GM19372 (cell line): ENCODE results near the gene DUSP6.

Experiments used
- ATAC-seq: cut with Tn5 transposase; IDR thresholded peaks from one replicate; pipeline ENCODE4 v1.9.1; 2021; ENCODE audit warnings: mild to moderate bottlenecking, low read depth, moderate library complexity; ENCODE audit not compliant: unreplicated experiment

DUSP6 gene

GRCh38 chr12:89376844-89377243, 24.5 kb upstream of the DUSP6 start:
- ATAC-seq: no peak

- no peak for ATAC-seq
Observed at GRCh38 chr12:89376202-89376529, 23.9 kb upstream of the DUSP6 start.

DNA sequence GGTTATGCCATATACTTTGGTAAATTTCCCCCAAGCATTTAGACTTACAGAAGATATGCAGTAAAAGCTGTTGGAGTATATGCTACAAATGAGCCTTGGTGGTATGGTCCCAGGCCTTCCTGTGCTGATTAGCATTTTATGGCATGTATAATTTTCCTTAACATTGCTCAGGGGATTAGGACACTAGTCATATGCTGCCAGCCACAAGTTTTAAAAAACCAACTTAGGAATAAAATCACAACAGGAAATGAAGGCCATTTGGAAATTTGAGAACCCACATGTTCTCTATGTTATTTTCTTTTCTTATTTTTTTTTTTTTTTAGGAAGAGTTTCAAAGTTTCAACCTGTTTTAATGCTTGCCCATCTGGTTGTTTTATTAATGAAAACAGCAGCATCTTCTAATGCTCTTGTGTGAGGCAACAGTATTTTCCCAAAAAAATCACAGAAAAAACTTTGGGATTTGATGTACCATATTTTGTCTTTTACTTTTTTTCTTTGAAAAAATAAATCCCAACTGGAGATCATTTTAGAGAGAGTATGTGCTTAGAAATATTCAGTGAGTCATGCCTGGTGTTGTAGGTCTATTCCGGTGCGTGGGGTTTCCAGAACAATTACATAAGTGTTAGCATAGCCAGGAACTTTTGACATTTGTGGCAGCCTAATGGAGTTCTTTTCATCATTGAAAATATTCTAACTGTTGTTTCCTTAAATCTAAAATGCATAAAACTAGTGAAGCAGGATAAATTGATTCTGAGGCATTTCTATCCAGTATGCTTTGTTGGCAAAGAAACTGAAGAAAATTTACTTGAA, 21.7 kb upstream of the DUSP6 start:
- ATAC-seq: no peak

DNA sequence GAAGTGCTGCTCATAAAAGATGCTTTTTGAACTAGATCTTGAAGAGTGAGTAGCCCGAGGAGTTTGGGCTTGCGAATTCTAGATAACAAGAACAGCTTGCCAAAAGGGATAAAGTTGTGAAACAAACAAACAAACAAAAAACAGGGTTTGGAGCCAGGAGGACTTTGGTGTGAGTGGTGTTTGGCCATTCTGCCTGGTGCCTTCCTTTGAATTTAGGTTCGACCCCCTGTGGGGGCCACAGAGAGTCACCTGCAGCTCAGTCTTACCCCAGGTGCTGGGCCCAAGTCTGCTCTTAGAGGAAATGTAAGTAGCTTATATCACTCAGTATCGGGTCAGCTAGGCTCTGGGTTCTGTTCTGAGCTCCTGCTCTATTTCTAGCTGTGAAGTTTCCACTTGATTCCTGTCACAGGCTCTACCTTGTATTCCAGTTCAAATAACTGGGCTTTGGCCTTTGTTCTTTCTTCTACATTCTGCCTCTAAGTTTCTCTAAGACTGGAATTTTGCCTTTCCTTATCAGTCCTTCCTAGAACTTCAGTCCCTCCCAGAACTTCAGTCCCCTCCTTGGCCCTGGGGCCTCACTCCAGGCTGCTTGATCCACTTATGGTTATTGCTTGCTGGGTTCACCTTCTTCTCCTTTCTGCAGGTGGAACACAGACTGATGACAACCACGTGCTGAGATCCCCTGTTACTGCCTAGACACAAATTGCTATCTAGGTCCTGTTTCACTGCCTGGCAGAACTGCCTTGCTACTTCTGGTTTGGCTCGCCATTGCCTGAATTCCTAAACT, 20.5 kb upstream of the DUSP6 start:
- ATAC-seq: no peak

DNA sequence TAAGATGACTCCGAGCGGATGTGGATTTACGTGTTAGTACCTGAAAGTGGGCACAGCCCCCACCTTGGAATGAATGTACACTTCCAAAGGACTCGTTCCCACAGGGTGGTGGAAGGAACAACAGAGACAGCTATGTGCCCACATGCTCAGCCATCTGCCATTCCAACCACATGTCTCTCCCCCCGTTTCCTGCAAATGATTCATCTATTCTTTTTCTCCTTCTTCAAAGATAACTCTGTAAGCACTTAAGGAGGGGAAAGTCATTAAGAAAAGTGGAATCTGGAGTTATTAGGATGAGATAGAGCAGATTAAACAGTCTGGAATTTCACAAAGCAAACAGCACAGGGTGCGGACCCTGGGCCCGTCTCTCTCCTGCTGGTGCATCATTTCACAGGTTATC, 18.5 kb upstream of the DUSP6 start:
- ATAC-seq: no peak

- no peak for ATAC-seq
Observed at GRCh38 chr12:89370421-89370831, 18.1 kb upstream of the DUSP6 start.

DNA sequence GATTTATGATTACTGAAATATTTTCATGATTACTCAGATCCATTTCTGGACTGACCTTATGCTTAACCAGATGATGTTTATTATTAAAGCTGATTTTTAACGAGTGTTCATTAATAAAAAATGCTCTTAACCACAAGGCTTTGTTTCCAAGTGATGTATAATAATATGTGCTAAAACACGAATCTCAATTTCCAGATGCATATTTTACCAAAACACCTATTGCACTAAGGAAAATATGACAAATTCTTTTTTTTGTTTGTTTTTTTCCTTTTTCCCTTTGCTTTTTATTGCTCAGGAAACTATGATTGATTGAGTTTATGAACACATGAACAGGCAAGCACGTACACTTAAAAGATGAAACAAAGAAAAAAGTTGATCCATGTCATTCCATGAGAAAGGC, 16.9 kb upstream of the DUSP6 start:
- no peak for ATAC-seq

GRCh38 chr12:89368391-89368790, 16.1 kb upstream of the DUSP6 start:
- no peak for ATAC-seq

DNA sequence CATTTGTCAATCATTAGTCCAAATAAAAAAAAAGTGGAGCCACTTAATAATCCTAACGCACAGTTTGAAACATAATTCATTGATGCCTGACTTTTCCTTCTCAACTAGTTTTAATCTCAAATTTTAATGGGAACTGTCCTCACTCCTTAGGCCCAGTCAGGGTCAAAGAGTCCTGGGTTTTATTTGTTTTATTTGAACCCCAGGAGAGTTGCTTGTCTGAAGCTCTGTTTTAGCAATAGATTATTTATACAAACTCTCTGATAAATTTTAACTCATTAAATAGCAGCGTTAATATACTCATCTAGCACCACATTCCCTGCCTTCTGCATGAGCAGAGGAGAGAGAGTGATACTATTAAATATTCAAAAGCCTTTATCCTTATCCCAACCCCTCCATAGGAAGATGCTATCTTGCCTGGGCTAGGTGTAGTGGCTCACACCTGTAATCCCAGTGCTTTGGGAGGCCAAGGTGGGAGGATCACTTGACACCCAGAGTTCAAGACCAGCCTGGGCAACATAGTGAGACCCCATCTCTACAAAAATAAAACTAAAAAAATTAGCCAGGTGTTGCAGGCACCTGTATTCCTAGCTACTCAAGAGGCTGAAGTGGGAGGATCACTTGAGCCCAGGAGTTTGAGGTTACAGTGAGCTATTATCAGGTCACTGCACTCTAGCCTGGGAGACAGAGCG, 14.5 kb upstream of the DUSP6 start:
- ATAC-seq: no peak

DNA sequence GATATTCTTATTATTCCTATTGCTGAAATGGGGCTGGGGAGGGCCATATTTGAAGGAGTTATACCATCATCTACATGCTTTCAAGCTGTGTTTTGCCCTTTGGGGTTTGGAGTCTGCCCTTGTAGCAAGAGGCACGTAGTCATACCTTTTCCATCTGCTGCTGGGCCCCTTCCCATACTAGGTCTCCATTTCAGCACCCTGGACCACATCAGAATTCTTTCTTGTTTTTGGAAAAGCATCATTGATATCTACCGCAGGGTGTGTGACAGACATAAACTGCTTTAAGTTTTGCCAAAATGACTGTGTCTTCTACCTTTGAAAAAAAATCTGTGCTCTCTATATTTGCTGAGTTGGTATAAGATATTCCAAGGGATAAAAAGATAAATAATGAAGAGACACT, 12.3 kb upstream of the DUSP6 start:
- no peak for ATAC-seq

- no peak for ATAC-seq
Observed at GRCh38 chr12:89364058-89364457, 11.8 kb upstream of the DUSP6 start.

DNA sequence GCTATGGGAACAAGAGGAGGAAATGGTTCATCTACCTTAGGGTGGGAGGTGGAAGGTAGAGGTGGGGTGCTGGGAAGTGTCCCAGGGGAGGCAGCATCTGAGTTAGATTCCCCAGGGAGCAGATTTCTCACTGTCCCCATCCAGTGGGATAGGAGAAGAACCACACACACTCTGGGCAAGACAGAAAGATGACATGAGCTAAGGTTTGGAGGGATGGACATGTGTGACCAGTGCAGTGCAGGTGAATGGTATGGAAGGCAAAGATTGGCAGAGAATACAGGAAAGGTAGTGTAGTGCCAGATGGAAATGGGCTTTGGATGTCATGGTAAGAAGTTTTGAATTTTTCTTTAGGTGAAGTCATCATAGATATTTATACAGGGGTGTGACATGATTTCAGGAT, 11.3 kb upstream of the DUSP6 start:
- ATAC-seq: no peak

- no peak for ATAC-seq
Observed at GRCh38 chr12:89363084-89363483, 10.8 kb upstream of the DUSP6 start.

DNA sequence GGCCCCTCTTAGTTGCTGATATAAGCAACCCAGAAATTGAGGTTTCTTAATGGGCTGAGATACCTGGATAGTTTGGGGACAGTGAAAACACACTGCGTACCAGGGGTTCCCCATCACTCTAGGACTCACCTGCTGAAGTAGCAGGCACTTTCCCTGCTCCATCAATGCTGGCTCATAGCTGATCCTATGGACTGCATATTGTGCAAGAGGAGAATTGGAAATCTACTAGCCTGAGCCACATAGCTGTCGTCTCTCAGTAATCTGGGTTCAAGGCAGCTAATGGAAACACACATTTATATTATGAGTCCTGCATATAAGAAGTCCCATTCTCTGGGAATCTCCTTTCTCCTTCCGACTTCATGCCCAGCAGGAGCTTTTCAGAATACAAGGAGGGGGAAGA, 7.3 kb upstream of the DUSP6 start:
- ATAC-seq: no peak

DNA sequence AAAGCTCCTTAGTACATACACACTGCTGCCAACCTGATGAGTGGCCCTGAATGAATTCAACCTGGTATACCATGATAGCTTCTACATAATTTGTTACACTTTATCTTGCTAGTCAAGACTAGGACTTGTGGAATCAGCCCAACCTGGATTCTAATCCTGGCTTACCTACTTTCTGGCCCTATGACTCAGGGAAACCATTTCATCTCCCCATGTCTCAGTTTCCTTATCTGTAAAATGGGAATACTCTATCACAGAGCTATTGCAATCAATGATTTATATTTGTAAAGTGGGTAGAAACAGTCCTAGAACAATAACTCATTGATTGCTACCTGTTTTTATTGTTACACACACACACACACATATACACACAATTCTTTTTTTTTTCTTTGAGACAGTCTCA, 6.5 kb upstream of the DUSP6 start:
- ATAC-seq: no peak

DNA sequence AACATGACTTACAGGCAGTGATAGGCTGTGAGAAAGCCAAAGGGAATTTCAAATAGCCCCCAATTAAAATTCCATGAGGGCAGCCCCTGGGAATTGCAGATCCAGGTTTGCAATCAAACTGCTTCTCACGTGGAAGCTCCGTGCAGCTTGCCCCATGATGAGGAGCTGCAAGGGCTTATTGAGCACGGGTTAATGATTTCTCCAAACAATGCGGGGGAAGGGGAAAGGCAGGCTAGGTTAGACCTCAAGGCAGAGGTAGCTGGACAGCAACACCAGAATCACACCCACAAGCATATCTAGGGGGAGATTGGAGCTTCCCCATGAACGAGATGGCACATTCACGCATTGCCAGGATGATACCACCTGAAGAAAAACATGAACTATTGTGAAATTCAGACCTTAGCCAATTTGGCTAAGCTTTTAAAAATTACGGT, 5.0 kb upstream of the DUSP6 start:
- ATAC-seq: no peak

- ATAC-seq: no peak
Observed at GRCh38 chr12:89356069-89356665, 3.9 kb upstream of the DUSP6 start.

GRCh38 chr12:89355243-89356068, 3.2 kb upstream of the DUSP6 start:
- ATAC-seq: no peak

DNA sequence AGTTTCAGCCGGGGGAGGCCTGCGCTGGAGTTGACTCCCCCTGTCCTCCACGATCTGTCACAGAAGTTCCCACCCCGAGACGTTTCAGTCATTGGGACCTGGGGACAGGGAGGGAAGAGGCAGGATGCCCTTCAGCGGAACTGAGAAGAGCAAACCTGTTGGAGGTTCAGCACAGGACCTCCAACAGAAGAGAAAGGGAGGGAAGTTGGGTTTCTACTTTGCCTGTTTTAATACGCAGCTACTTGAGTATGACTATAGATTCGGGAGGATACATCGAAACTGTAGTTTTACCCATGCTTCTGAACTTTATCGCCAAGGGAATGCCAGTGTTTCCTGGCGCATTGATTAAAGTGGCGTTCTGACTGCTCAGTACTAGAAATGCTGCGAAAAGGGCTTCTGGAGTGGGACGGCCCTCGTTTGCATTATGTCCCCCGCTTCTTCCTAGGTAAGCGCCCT, 2.3 kb upstream of the DUSP6 start:
- no peak for ATAC-seq
